SK-N-SH (cell line): ENCODE data around the gene ANAPC2. TPM values are rescaled to one million over a fixed set of nuclear protein-coding genes. Genes with fewer than 3 reads are reported as not detected.

ENCODE experiments used
- CTCF ChIA-PET: fragments of 300-600, 350-600 bp; formaldehyde crosslinking; extraction: SDS; loops from one replicate; lab custom pipeline; 2021; lab: Yijun Ruan, JAX
- POLR2A ChIA-PET: fragments of 350-600 bp; sonication (Branson Sonifier 250); formaldehyde crosslinking; extraction: SDS; loops from one replicate; lab custom pipeline; 2020; ENCODE audit warnings: antibody characterized with exemption, inconsistent platforms; lab: Yijun Ruan, JAX
- DNase-seq: peaks from one replicate; pipeline ENCODE4 v3.0.0; 2012
- H2AFZ ChIP-seq: fragments of 200-600 bp; sonication (generic); 2 replicates; pipeline ENCODE4 v1.8.1; 2016; ENCODE audit warnings: antibody characterized with exemption, mild to moderate bottlenecking, low read depth
- H3F3A ChIP-seq: fragments of 200-600 bp; sonication (generic); replicated peaks from 2 replicates; pipeline ENCODE3; 2016; ENCODE audit warnings: antibody characterized with exemption, mild to moderate bottlenecking; ENCODE audit not compliant: insufficient read depth
- H3K27ac ChIP-seq, 2 experiments: fragments of 200-500 bp in 1 of 2; fragments of 200-600 bp in 1 of 2; sonication (Bioruptor generic) in 1 of 2; sonication (generic), shearing (Covaris generic) in 1 of 2; 2 replicates each; pipeline versions ENCODE4 v1.5.1 to v1.6.1; 2014 to 2016; ENCODE audit warnings: low read depth in 2 of 2, inconsistent platforms in 1 of 2, low read length in 1 of 2, mild to moderate bottlenecking in 1 of 2, mixed read lengths in 1 of 2
- H3K27me3 ChIP-seq: fragments of 200-600 bp; sonication (generic), shearing (Covaris generic); 2 replicates; pipeline ENCODE4 v1.6.1; 2016; ENCODE audit warnings: mixed run types; ENCODE audit not compliant: insufficient read depth
- H3K36me3 ChIP-seq, 2 experiments: fragments of 200-500 bp in 1 of 2; fragments of 200-600 bp in 1 of 2; sonication (Bioruptor generic) in 1 of 2; sonication (generic) in 1 of 2; replicated peaks in 1 of 2; 2 replicates each; pipeline versions ENCODE3 to v1.5.1; 2014 to 2016; ENCODE audit warnings: low read length in 1 of 2, mild to moderate bottlenecking in 1 of 2; ENCODE audit not compliant: insufficient read depth in 2 of 2, control insufficient read depth in 1 of 2
- H3K4me1 ChIP-seq, 2 experiments: fragments of 200-500 bp in 1 of 2; fragments of 200-600 bp in 1 of 2; sonication (Bioruptor generic) in 1 of 2; sonication (generic), shearing (Covaris generic) in 1 of 2; 2 replicates each; pipeline versions ENCODE4 v1.5.1 to v1.6.1; 2014 to 2016; ENCODE audit warnings: low read depth in 1 of 2, low read length in 1 of 2, mixed run types in 1 of 2; ENCODE audit not compliant: insufficient read depth in 2 of 2, control insufficient read depth in 1 of 2
- H3K4me2 ChIP-seq: fragments of 200-600 bp; sonication (generic), shearing (Covaris generic); 2 replicates; pipeline ENCODE4 v1.6.1; 2017; ENCODE audit warnings: mixed run types
- H3K4me3 ChIP-seq, 2 experiments: fragments of 200-500 bp in 1 of 2; fragments of 200-600 bp in 1 of 2; sonication (Bioruptor generic) in 1 of 2; sonication (generic), shearing (Covaris generic) in 1 of 2; 2 replicates each; pipeline versions ENCODE4 v1.5.1 to v1.8.1; 2014 to 2016; ENCODE audit warnings: low read depth in 2 of 2, inconsistent platforms in 1 of 2, low read length in 1 of 2, mild to moderate bottlenecking in 1 of 2, mixed read lengths in 1 of 2, moderate library complexity in 1 of 2
- H3K79me2 ChIP-seq: fragments of 200-600 bp; sonication (generic); 2 replicates; pipeline ENCODE4 v1.8.1; 2017; ENCODE audit warnings: mild to moderate bottlenecking; ENCODE audit not compliant: insufficient read depth
- H3K9ac ChIP-seq: fragments of 200-600 bp; sonication (generic); 2 replicates; pipeline ENCODE4 v1.6.1; 2017; ENCODE audit warnings: mixed run types
- H3K9me2 ChIP-seq: fragments of 200-600 bp; sonication (generic); 2 replicates; pipeline ENCODE4 v1.6.1; 2017; ENCODE audit warnings: mixed run types
- H3K9me3 ChIP-seq: fragments of 200-600 bp; sonication (generic); 2 replicates; pipeline ENCODE4 v1.6.1; 2017; ENCODE audit warnings: mixed run types, mild to moderate bottlenecking, moderate library complexity
- H4K20me1 ChIP-seq: fragments of 200-600 bp; sonication (generic); 2 replicates; pipeline ENCODE4 v1.6.1; 2017; ENCODE audit warnings: mild to moderate bottlenecking, mixed run types; ENCODE audit not compliant: insufficient read depth
- ELF1 ChIP-seq: IDR thresholded peaks from 2 replicates; pipeline ENCODE4 v1.4.0; 2012
- FOSL2 ChIP-seq: IDR thresholded peaks from 2 replicates; pipeline ENCODE4 v1.4.0; 2012; ENCODE audit warnings: low read depth, mild to moderate bottlenecking, moderate library complexity, borderline replicate concordance
- MXI1 ChIP-seq: IDR thresholded peaks from 2 replicates; pipeline ENCODE4 v1.6.1; 2012; ENCODE audit warnings: mild to moderate bottlenecking, low read depth, low read length, improper control_type of control experiment
- RCOR1 ChIP-seq: fragments of 150-350 bp; IDR thresholded peaks from 2 replicates; pipeline ENCODE4 v1.6.1; 2017; ENCODE audit warnings: antibody characterized with exemption, low read length
- RFX5 ChIP-seq: IDR thresholded peaks from 2 replicates; pipeline ENCODE4 v1.6.1; 2012; ENCODE audit warnings: mild to moderate bottlenecking, improper control_type of control experiment, low read length
- SMC3 ChIP-seq: IDR thresholded peaks from 2 replicates; pipeline ENCODE4 v1.6.1; 2012; ENCODE audit warnings: low read depth, low read length, improper control_type of control experiment
- TAF1 ChIP-seq: IDR thresholded peaks from 2 replicates; pipeline ENCODE4 v1.6.1; 2012; ENCODE audit warnings: low read depth, mild to moderate bottlenecking, low read length, moderate library complexity, borderline replicate concordance
- TCF12 ChIP-seq: IDR thresholded peaks from 2 replicates; pipeline ENCODE4 v1.4.0; 2012
- TEAD4 ChIP-seq: IDR thresholded peaks from 2 replicates; pipeline ENCODE4 v1.4.0; 2012; ENCODE audit warnings: mild to moderate bottlenecking, borderline replicate concordance; ENCODE audit not compliant: insufficient read depth
- YY1 ChIP-seq: IDR thresholded peaks from 2 replicates; pipeline ENCODE4 v1.4.0; 2012; ENCODE audit warnings: low read depth, mild to moderate bottlenecking
- WGBS: methylation state at CpG from one replicate; pipeline ENCODE4 v1.1.6; 2017; ENCODE audit warnings: low lambda C conversion rate; 5-methylcytosine and 5-hydroxymethylcytosine counted together
- polyA plus RNA-seq, 3 experiments: library from polyadenylated mRNA; depleted of rRNA; stranded (reverse); fragments of >200 nt; gene quantifications; 2 replicates each; pipeline ENCODE4 v1.2.3, GENCODE V29; 2012
- TF ChIP-seq, protein P1 (sequence below): fragments of 200-600 bp; sonication (generic); IDR thresholded peaks from 2 replicates; pipeline ENCODE4 v1.6.1; 2017; ENCODE audit warnings: antibody characterized with exemption, mild to moderate bottlenecking, moderate library complexity
- TF ChIP-seq, protein P2 (sequence below): IDR thresholded peaks from 2 replicates; pipeline ENCODE4 v1.4.0; 2012; ENCODE audit warnings: low read depth
- TF ChIP-seq, protein P3 (sequence below): fragments of 150-350 bp; IDR thresholded peaks from 2 replicates; pipeline ENCODE4 v1.6.1; 2016; ENCODE audit warnings: mild to moderate bottlenecking, low read depth, low read length
- TF ChIP-seq, protein P4 (sequence below): IDR thresholded peaks from 2 replicates; pipeline ENCODE4; 2012
- TF ChIP-seq, protein P5 (sequence below): fragments of 150-350 bp; IDR thresholded peaks from 2 replicates; pipeline ENCODE4 v1.6.1; 2017; ENCODE audit warnings: antibody characterized with exemption, low read length, low read depth, borderline replicate concordance
- TF ChIP-seq, protein P6 (sequence below): IDR thresholded peaks from 2 replicates; pipeline ENCODE4 v1.4.0; 2012; ENCODE audit warnings: low read depth, borderline replicate concordance

The ANAPC2 gene
- polyA plus RNA-seq, 1 of the 3 experiments (the other 2 are of a cell fraction) = 35.1 TPM

DNA sequence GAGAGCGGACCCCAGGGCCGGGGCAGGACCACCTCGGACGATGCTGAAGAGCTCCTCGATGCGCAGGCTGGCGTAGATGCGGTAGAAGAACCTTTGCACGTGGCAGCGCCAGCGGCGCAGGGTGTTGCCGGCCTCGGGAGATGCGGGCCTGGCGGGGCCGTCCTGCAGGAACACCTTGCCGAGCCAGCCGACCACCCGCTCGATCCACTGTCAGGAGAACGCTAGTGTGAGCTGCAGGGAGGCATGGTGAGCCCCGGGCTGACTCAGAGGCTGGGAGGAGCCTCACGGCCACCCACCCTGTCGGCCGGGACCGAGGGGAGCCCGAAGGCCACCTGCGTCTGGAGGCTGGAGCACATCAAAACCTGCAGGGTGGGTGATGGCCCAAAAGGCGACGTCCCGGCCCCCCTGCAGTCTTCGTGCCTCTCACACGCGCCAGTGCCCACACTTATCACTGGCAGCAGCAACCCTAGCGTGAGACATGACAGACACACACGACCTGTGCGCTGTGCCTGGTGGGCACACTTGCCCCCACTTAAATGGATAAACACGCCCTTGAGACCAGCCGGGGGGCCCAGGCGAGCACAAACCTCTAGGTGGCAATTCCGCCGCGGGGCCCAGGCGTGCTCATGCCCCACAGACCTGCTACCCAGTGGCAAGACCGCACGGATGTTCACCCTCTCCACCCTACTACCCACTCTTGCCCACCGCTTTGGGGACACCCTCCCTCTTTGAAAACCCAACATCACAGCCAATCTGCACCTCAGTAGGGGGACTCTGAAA lies 3.3 kb downstream of the ANAPC2 start:
- no peak for DNase-seq
- H4K20me1 ChIP-seq = peaks cover 11% of the 10 kb centered on the region
- H3K4me1 ChIP-seq = peaks cover 12 to 34% of the 10 kb centered on the region in 2 experiments; a peak in 3 of 4 replicates
- ChIA-PET POLR2A (no interaction called here), CTCF (interaction anchor here (1.4 kb wide), 1 partner anchor 52 kb away, joined by 4 read pairs; no protein-coding TSS in a partner anchor)
- peaks cover 2 to 56% of the 10 kb centered on the region in 2 experiments for H3K36me3 ChIP-seq
- H3K9ac ChIP-seq = no peak overlapping the region
- 95% methylated on average over 32 of the region's 48 CpGs for WGBS
- no peak overlapping the region for H3K4me3 ChIP-seq
- H3K4me2 ChIP-seq = no peak overlapping the region
- no peaks in the 10 kb centered on the region for H3K9me3 ChIP-seq
- H3K9me2 ChIP-seq = no peaks in the 10 kb centered on the region
- H3K79me2 ChIP-seq = peaks cover 34% of the 10 kb centered on the region
- H3K27me3 ChIP-seq = no peaks in the 10 kb centered on the region
- TF ChIP-seq TCF12 (no peak), SMC3 (no peak), MXI1 (no peak)
- no peak overlapping the region; a peak in 1 of 4 replicates for H3K27ac ChIP-seq
- no peak overlapping the region for H2AFZ ChIP-seq
- peaks cover 15% of the 10 kb centered on the region for H3F3A ChIP-seq

DNA sequence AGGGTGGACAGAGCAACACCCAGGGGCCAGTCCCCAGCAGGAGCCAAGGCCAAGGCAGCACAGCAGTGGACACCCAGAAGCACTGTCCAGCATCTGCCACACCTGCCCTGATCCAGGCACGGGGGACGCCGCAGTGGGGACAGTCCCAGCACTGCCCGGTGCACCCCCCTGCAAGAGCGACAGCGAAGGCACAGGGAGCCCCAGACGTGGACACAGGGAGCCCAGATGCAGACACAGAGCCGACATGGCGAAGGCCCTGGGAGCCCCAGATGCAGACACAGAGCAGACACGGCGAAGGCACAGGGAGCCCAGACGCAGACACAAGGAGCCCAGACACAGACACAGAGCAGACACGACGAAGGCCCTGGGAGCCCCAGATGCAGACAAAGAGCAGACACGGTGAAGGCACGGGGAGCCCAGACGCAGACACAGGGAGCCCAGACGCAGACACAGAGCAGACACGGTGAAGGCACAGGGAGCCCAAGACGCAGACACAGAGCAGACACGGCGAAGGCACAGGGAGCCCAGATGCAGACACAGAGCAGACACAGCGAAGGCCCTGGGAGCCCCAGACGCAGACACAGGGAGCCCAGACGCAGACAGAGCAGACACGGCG lies 4.3 kb downstream of the ANAPC2 start:
- Histone ChIP-seq H3K27ac (peak overlapping the region in 1 of 2 experiments; percentile 7; a peak in 1 of 4 replicates), H3K27me3 (no peaks in the 10 kb centered on the region), H4K20me1 (peaks cover 2% of the 10 kb centered on the region; the same call in 1 of the 2 replicates), H3F3A (peaks cover 5% of the 10 kb centered on the region), H3K4me3 (no peak overlapping the region), H3K4me2 (no peak overlapping the region), H3K36me3 (peaks cover 0 to 62% of the 10 kb centered on the region in 2 experiments), H3K9ac (no peak overlapping the region), H3K79me2 (peaks cover 24% of the 10 kb centered on the region), H3K4me1 (peaks cover 6 to 24% of the 10 kb centered on the region in 2 experiments; a peak in 1 of 4 replicates), H3K9me3 (no peaks in the 10 kb centered on the region), H3K9me2 (no peaks in the 10 kb centered on the region), H2AFZ (no peak overlapping the region)
- WGBS = 91% methylated on average over 24 of the region's 27 CpGs
- ChIA-PET CTCF (no interaction called here), POLR2A (no interaction called here)
- DNase-seq = no peak
- TF ChIP-seq, protein P1, sequence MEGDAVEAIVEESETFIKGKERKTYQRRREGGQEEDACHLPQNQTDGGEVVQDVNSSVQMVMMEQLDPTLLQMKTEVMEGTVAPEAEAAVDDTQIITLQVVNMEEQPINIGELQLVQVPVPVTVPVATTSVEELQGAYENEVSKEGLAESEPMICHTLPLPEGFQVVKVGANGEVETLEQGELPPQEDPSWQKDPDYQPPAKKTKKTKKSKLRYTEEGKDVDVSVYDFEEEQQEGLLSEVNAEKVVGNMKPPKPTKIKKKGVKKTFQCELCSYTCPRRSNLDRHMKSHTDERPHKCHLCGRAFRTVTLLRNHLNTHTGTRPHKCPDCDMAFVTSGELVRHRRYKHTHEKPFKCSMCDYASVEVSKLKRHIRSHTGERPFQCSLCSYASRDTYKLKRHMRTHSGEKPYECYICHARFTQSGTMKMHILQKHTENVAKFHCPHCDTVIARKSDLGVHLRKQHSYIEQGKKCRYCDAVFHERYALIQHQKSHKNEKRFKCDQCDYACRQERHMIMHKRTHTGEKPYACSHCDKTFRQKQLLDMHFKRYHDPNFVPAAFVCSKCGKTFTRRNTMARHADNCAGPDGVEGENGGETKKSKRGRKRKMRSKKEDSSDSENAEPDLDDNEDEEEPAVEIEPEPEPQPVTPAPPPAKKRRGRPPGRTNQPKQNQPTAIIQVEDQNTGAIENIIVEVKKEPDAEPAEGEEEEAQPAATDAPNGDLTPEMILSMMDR = no peak
- TF ChIP-seq ELF1 (no peak), SMC3 (no peak), RCOR1 (no peak), TCF12 (no peak), FOSL2 (no peak), YY1 (no peak), TAF1 (no peak), TEAD4 (no peak), RFX5 (no peak)
- TF ChIP-seq, protein P2, sequence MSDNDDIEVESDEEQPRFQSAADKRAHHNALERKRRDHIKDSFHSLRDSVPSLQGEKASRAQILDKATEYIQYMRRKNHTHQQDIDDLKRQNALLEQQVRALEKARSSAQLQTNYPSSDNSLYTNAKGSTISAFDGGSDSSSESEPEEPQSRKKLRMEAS = no peak
- TF ChIP-seq, protein P3, sequence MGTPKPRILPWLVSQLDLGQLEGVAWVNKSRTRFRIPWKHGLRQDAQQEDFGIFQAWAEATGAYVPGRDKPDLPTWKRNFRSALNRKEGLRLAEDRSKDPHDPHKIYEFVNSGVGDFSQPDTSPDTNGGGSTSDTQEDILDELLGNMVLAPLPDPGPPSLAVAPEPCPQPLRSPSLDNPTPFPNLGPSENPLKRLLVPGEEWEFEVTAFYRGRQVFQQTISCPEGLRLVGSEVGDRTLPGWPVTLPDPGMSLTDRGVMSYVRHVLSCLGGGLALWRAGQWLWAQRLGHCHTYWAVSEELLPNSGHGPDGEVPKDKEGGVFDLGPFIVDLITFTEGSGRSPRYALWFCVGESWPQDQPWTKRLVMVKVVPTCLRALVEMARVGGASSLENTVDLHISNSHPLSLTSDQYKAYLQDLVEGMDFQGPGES = no peak
- TF ChIP-seq, protein P4, sequence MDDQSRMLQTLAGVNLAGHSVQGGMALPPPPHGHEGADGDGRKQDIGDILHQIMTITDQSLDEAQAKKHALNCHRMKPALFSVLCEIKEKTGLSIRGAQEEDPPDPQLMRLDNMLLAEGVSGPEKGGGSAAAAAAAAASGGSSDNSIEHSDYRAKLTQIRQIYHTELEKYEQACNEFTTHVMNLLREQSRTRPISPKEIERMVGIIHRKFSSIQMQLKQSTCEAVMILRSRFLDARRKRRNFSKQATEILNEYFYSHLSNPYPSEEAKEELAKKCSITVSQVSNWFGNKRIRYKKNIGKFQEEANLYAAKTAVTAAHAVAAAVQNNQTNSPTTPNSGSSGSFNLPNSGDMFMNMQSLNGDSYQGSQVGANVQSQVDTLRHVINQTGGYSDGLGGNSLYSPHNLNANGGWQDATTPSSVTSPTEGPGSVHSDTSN = no peak
- TF ChIP-seq, protein P5, sequence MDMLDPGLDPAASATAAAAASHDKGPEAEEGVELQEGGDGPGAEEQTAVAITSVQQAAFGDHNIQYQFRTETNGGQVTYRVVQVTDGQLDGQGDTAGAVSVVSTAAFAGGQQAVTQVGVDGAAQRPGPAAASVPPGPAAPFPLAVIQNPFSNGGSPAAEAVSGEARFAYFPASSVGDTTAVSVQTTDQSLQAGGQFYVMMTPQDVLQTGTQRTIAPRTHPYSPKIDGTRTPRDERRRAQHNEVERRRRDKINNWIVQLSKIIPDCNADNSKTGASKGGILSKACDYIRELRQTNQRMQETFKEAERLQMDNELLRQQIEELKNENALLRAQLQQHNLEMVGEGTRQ = no peak
- TF ChIP-seq, protein P6, sequence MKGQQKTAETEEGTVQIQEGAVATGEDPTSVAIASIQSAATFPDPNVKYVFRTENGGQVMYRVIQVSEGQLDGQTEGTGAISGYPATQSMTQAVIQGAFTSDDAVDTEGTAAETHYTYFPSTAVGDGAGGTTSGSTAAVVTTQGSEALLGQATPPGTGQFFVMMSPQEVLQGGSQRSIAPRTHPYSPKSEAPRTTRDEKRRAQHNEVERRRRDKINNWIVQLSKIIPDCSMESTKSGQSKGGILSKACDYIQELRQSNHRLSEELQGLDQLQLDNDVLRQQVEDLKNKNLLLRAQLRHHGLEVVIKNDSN = no peak
